Activated CD4-positive, CD25-positive, alpha-beta regulatory T cell treated with anti-CD3 and anti-CD28 coated beads, Interleukin-2, amount 50 U/mL, for 24 hours (primary cell): ENCODE measurements around the gene RPS23.

Experiments used
- ATAC-seq, 2 donors: fragments of 150-1000 bp; cut with Tn5 transposase; one replicate each; pipeline ENCODE4 v1.10.0; 2021; ENCODE audit warnings: mild to moderate bottlenecking in 1 of 2, moderate library complexity in 1 of 2

RPS23 gene

DNA sequence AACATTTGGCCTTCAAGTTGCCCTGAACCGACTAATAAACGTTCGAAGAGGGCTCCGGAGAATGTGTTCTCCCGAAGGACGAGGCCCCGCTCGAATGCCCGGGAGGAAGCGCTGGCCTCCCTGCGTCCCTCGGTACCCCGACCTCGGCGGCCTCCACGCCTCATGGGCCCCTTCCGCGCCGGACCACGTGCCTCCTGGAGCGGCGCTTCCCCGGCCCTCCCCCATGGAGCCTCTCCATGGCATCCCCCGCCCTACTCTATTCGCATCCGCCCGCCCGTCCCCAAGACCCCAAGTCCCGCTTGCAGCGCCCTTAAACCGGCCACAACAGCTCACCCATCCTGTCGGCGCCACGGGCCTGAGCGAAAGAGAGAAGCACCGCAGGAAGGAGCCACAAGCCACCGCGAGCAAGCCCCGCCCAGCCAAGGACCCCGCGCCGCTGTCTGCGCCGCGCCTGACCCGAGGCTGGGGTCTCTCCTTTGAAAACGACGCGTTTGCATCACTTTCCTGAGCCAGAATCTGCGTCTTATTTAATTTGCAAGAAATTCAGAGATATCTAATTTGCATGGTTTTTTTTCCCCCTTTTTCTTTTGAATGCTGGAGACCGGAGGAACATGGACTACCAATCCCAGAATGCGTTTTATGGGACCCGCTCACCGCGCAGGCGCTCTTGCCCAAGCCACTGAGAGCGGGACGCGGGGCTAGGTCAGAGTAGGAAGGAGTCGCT, at the start of gene RPS23:
Gene RPS23, minus strand, starts transcription at position 368 of the 724 bp plus-strand sequence. Its CDS starts 31 bp downstream, at position 337.
- ATAC-seq = peak; percentile 90

DNA sequence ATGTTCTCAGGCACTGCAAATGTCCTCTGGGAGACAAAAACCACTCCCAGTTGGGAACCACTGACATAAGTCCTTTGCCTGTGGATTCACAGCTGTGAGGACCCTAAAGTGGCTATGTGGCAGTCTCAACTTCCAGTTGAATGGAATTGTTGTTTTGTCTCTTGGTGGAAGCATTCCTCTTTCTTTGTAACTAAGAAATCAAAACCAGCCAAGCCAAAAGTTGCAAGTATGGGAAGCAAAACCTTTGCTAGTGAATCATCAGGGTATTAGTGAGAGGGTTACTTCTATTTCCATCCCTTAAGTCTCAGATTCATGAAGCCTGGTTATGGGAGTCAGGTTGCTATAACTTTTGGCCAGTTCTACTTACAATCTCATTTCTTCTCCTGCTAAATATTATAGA, 49.8 kb upstream of the RPS23 start:
- ATAC-seq = no peak

DNA sequence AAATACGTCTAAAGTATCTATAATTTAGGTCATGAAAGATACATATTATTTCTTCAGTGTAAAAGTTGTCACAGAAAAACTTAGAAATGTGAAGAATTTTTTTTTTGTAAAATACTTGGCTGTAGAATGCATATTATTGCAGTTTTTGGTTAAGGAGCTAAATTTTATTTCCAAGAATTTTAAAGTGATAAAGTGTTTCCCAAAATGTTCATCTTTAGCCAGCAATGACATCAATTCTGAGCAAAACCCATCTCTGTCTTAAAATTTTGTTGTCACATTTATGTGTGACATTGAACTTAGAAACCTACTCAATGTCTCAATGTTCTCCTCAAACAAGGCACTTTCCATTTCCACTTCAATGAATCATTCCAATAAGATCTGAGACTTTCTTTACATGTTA, 47.8 kb upstream of the RPS23 start:
- no peak for ATAC-seq

DNA sequence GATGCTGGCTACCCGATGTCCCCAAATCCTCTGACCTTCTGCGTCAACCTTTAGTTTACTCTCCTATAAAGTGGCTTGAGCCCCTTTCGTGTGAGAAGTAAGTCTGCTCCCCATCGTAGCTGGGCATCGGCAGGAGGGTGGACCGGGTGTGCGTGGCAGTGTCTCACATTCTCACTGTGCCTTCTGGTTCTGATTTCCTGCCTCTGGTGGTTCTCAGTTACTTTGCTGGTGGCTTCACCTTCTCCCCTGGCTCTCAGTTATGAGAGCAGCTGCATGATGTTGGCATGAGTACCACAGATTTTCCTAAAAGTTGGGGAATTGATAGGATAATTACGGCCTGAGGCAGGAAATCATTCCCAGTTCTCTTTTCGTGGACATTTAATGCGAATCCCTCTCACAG, 47.0 kb upstream of the RPS23 start:
- no peak for ATAC-seq

DNA sequence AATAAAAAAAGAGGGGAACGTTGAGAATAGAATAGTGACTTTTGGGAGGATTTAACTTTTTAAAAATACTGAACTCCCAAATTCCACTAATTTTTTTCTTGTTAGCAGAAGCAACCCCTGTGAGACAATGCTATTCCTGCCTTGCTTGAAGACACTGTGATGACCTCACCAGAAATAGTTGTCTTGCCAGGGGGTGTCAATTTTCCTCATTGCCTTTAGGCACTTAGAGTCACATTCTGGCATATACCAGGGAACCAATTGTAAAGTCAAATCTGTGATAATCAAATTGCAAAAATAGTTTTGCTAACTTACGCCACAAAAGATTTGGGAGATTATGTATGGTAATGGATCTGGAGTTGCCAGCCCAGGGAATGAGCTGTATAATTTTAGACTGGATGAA, 42.8 kb upstream of the RPS23 start:
- no peak for ATAC-seq

DNA sequence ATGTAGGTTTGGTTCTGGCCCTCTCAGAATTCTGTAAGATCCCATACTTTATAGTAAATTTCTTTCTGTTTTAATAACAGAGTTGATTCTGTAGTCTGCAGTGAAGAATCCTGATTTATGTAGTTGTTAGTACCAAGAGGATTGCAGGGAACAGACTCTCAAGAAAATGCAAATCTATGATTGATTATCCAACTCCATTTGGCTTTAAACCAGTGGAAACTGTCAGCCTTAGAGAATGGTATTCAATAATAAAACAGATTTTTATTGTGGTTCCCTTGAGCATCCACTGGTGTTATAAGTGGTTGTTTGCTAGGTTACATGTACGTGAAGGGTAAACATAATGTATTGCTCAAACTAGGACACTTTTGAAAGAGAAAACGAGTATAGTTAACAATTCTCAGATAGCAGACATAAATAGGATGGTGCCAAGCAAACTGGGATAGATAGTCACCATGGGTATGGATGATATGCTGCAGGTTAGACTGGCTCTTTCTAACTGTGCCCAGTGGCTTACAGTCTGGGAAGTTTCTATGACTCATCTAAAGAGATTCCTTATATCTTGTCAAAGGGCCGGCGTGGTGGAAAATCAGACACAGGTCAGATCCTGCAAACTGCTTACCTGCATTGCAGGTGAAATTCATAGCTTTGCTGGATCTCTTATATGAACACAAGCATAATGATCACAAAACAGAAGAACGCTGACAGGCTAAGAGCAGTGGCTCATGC, 41.7 kb upstream of the RPS23 start:
- ATAC-seq = no peak

DNA sequence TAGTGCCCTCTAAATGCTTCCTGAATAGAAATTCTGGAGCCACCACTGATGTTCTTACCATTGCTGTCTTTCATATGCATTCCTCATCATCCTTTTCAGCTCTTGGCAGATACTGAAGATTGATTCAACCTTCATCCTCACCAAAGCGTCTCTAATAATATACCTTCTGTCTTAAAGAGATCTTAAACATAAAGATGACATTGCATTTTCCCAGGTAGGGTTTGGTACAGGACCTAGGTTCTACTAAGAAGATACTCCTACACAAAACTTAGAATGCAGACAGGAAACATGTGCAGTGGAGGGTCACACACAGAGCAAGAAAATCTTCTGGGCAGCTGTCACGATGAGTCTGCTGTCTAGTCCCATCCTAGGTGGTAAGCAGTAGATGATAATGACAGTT, 41.0 kb upstream of the RPS23 start:
- no peak for ATAC-seq

DNA sequence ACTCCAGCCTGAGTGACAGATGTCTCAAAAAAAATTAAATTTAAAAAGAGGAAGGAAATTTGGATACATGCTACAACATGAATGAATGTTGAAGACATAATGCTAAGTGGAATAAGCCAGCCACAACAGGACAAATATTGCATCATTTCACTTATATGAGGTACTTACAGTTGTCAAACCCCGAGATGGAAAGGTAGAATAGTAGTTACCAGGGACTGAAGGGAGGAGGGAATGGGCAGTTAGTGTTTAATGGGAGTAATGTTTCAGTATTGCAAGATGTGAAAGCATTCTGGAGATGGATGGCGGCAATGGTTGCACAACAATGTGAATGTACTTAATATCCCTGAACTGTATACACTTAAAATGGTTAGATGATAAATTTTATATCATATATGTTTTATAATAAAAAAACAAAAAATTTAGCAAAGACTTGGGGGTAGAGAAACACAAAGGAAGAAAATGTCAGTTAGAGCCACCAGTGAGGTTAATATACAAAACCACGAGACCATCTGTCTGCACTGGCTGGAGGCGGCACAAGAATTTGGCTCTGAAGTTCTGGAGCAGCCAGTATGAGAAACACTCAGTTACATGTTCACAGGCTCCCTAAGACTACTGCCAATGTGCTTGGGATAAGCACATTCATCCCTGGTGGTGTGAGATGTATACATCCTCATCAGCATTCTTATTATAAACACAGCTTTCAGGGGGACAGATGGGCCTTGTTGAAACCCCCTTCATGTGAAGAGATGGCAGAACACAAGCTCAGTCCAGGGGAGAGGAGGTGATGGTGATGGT, 37.0 kb upstream of the RPS23 start:
- no peak for ATAC-seq

DNA sequence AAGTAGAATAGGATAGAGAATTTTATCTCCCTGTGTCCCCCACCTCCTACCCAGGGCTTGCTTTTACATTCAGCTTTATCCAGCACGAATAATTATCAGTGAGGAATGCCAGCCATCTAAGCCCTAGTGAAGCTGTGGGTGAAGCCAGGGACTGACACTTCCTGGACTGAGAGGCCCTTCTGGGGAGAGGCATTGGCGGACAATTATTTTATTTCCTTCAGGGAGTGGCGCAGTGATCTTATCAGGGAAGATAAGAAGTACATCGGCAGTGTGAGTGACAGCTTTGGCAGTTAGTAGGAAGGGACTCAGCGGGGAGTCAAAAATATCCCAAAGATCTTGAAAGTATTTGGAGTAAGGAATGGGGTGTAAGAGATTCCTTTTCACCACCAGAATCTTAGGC, 34.9 kb upstream of the RPS23 start:
- ATAC-seq = no peak

DNA sequence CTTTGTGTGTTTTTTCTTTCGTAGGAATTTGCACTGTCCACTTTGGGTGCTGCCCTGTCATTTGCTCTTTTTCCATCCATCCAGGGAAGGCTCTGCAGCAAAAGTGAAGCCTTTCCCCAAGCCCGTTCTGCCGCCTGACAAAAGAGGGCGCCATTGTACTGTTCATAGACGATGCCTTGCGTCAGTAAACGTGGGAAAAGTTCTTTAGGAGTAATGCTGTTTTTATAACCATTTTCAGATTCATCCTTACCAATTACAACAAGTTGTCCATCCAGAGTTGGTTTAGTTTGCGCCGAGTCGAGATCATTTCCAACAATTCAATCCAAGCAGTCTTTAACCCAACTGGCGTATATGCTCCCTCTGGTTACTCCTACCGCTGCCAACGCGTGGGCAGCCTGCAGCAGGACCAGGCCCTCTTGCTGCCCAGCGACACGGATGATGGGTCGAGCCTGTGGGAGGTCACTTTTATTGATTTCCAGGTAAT, 34.3 kb upstream of the RPS23 start:
- ATAC-seq = no peak

DNA sequence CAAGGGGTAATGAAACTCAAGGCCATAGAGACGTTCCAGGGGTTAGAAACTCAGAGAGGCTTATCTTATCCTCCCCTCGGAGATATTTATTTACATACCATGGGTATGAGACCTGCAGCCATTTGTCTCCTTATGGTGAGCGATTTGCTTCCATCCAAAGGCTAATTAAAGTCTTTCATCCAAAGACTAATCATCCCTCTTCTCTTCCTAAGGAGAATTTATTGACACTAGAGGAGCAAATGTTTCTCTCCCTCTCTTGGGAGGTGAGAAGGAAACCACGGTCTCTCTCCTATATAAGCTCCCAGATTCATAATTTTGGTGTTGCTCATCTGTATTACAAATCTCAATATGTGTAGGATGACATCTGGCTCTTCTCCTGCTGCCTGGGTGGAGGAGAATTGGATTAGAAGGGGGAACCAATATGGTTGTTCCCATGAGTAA, 31.0 kb upstream of the RPS23 start:
- ATAC-seq = no peak

DNA sequence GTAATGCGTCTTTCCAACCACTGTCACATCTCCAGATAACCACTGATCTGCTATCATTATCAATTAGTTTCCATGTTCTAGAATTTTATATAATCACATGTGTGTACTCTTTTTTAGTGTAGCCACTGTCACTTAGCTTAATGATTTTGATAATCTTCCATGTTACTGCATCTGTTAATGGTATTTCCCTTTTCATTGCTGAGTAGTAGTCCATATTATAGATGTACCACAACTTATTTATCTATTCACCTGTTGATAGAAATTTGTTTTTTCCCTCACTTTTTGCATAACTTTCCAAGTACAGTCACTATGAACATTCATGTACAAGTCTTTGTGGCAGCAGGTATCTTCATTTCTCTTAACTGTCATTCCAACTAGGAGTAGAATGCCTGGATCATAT, 30.3 kb upstream of the RPS23 start:
- ATAC-seq = no peak

DNA sequence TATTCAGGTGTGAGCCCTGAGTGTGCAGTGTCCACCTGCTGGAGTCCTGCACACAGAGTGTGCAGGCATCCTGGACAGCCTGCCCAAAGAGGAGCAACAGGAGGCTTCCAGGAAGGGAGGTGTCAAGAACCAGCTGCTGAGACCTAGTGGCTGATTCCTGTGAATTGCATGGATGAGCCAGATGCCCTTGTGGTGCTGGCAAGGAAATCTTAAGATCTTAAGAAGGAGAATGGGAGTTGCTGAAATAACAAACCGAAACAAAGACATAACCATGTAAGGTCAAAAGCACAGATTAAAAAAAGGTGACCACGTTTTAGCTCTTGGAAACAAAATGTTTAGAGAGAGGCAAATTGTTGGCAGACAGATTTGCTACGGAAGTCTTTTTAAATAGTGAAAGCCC, 29.3 kb upstream of the RPS23 start:
- no peak for ATAC-seq

DNA sequence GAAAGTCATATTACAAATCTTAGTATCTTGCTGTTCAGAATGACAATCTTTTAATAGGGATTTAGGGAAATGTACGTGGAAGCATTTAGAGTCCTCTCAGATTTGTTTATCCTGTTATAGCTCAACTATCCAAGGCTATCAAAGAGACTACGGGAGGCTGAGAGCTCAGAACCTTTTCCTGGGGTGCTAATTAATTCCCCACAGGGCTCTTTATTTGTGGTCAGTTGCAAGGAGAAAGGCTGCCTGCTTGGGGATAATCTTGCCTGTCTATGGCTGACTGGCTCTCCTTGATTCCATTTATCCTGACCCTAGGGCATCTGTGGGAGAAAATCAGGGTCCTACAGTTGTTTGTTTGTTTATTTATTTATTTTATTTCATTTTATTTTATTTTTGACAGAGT, 28.0 kb upstream of the RPS23 start:
- no peak for ATAC-seq

DNA sequence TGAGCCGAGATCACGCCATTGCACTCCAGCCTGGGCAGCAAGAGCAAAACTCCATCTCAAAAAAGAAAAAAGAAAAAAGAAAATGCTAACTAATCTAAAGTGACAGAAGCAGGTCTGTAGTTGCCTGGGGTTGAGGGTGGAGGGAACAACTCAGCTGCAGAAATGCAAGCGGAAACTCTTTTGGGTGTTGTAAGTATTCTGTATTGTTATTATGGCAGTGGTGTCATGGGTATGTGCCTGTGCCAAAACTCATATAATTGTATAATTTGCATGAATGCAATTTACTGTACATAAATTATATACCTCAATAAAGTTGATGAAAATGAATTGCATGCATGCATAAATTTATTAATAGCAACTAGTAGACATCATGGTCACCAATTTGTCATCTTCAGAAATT, 23.0 kb upstream of the RPS23 start:
- ATAC-seq = no peak

DNA sequence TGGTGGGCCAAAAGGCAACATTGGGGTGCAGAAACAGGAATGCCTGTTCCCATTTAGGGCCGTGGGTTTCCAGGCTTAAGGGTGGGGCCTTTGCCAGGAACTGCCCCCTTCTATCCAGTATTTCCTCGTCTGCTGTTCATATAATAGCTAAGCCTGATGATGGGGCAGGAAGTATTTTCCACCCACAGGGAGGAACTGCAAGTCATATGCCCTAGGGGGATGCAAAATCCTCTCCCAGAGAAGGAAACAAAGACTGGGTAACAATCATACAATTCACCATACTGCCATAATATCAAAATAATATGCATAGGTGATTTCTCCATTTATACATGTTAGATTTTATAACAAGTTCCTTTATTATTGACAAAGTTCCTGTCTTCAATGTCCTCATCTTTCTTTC, 20.5 kb upstream of the RPS23 start:
- ATAC-seq = no peak

DNA sequence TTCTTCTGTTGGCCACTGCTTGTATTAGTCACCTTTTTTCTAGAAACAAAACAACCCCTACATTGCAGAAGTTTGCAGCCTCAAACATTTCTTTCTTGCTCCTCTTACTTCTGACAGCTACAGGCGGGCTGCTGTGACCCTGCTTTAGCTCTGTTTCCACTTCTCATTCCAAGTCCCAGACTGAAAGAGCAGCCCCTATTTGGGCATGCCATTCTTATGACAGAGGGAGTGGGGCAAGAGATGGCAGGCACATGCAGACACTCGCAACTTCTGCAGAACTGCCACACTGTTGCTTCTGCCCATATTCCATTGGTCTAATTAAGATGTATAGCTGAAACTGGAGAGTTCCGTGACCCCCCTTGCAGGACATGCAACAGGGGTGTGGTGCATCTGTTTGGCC, 19.6 kb upstream of the RPS23 start:
- no peak for ATAC-seq

DNA sequence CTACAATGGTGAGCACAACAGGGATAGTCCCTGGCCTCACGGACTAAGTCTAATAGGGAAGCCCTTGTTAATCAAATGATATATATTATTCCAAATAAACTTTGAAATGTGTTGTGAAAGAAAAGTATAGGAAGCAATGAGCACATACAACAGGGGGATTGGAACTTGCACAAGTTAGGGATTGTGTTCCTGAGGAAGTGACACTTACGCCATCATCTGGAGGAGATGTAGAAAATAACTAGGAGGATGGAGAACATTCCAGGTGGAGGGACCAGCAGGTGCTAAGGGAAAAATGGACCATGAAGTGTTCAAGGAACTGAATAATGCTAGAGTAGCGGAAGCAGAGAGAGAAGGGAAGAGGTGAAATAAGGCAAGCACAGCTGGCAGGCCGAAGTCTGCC, 18.8 kb upstream of the RPS23 start:
- no peak for ATAC-seq

DNA sequence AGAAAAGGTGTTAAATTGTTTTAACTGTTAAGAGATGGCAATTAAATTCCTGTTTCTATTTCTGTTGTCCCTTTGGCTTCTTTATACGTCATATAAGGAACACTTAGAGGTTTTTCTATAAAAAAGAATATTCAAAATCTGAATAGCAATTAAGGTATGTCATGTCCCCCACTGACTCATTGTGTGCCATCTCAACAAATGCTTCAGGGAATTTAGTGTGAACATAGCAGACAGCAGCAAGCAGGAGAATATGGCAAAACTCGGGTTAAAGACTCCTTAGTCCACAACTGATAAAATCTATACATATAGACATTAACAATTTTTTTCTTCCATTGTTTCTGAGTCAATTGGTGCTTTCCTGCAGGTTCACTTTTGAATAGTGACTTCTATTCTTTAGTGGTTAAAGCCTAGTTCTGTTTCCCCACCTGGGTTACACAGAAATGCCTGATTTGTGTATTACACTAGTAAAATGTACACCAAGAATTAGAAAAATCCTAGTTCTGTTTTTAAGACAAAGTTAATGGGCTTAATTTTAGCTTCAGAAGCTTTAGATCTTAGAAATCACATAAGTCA, 17.9 kb upstream of the RPS23 start:
- no peak for ATAC-seq

DNA sequence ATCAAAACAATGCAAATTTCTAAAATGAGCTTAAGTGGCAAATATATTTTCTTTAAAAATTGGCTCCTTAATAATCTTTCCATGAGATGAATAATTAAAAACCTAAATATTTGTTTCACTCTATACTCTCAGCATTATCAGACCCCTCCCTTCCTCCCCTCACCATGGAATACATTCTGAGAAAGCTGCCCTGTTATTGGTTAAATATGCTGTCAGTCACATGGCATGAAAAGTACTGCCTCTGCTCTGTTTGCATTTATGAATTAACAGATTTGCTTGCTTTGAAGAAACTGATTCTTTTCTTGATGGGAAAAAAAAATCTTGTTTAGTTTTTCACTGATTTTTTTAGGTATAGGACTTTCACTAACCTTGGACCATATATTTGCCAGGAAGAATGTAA, 17.0 kb upstream of the RPS23 start:
- ATAC-seq = no peak

DNA sequence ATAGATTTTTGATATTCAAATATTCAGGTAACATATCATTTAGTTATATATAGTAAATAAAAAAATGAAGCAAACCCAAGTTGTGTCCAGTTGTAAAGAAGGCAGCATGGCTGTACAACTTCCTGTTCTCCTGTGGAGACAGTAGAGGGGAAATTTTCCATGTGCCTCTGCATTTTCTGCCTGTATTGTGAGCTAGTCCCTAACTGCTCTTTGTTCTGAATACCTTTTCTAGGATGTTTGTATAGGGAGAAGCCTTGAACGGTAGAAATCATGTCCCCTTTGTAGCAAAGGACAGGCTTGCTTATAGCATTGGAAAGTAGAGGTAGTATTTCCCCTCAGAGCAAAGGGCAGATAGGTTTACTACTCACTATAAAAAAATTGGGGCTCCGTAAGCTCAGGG, 13.3 kb upstream of the RPS23 start:
- no peak for ATAC-seq

DNA sequence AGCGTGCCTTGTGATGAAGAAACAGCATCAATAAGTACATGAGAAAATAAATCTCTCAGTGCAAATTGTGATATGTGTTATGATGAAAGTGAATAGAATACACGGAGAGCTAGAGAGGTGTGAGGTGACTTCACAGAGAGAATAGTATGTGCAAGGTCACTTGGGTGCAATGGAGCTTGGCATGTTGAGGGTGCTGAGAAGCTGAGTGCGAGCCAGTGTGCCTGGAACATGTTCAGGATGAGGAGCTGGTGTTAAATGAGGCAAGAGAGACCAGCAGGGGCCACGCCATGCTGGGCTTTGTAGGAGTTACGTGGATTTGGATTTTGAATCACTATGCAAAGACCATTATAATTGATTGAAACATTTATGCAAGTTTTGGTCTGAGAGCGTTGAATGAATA, 12.8 kb upstream of the RPS23 start:
- ATAC-seq = no peak

DNA sequence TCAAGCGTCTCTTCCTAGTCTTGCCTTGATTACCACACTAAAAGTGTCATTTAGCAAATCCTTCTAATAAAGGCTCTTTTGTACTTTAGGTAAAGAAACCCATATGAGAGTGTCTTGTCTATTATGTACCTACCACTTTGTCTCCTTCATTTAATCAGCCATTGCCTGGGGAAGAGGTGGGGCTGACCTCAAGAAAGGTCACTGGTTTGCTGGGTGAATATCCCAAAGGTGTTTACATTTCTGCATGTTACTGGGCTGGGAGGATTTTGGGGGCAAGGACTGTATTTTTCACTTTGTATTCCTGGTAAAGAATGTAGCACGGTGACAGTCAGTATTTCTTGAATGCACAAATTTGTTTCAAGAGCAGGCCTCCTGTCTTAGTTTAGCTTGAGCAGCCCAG, 11.9 kb upstream of the RPS23 start:
- no peak for ATAC-seq
